ENCODE data around the gene CACNA1I. TPM values are rescaled to one million over a fixed set of nuclear protein-coding genes. Genes with fewer than 3 reads are reported as not detected.

The CACNA1I gene
- total RNA-seq, 1 experiment from 2014 or later, result 0.15 TPM

- POLR2A ChIA-PET, result no interaction called here
- Histone ChIP-seq H3K27ac (ENCODE audit: low read depth, low read length) (no peak overlapping the region), H3K9me3 (ENCODE audit: control insufficient read depth in 1 of 2, insufficient read depth in 1 of 2, low read depth in 1 of 2, low read length in 2 of 2) (peaks cover 0 to 3% of the 10 kb centered on the region in 2 experiments; a peak in 1 of 4 replicates), H4K20me1 (ENCODE audit: insufficient read depth) (no peaks in the 10 kb centered on the region), H3K36me3 (ENCODE audit: control insufficient read depth in 1 of 2, insufficient read depth in 2 of 2, low read length in 2 of 2) (no peaks in the 10 kb centered on the region), H3K79me2 (ENCODE audit: insufficient read depth, low read length) (no peaks in the 10 kb centered on the region), H2AFZ (ENCODE audit: low read depth, low read length, poor library complexity, severe bottlenecking) (no peak overlapping the region), H3K4me2 (ENCODE audit: low read length) (no peak overlapping the region), H3K4me1 (ENCODE audit: control insufficient read depth in 1 of 2, insufficient read depth in 2 of 2, low read length in 2 of 2) (peaks cover 0 to 8% of the 10 kb centered on the region in 2 experiments; a peak in 2 of 4 replicates), H3K9ac (ENCODE audit: low read length) (no peak overlapping the region), H3K4me3 (replicated peaks in 1 of 2; ENCODE audit: low read depth in 1 of 2, low read length in 2 of 2) (no peak overlapping the region), H3K9me2 (ENCODE audit: insufficient read depth) (no peaks in the 10 kb centered on the region), H3K27me3 (ENCODE audit: insufficient read depth, low read length) (peaks cover 10% of the 10 kb centered on the region; the same call in 1 of the 2 replicates)
- CTCF ChIA-PET, result interaction anchor here (1.0 to 1.4 kb wide), 6 partner anchors 13 to 479 kb away, joined by 3 to 11 read pairs (median 3); no protein-coding TSS in a partner anchor
- RAD21 ChIA-PET (ENCODE audit: low non-redundant PET in 1 of 2, low total read pairs in 2 of 2, uncharacterized antibody in 2 of 2, unreplicated experiment in 2 of 2), result interaction anchor here in 1 of 2 experiments (0.6 kb wide), 2 partner anchors 78 to 465 kb away, joined by 3 read pairs; no protein-coding TSS in a partner anchor
- ATAC-seq (no peak), DNase-seq (ENCODE audit: low read depth, low spot score) (no peak)
- intact Hi-C loops (cut with micrococcal nuclease), result no loop called here
- TF ChIP-seq SRF (IDR thresholded peaks at IDR 0.05; ENCODE audit: low read depth), result no peak
- no peak for TF ChIP-seq ZFX (IDR thresholded peaks at IDR 0.05)
- no peak for TF ChIP-seq YY1 (IDR thresholded peaks at IDR 0.05; ENCODE audit: extremely low read depth, insufficient replicate concordance, low read depth, low read length)
- TF ChIP-seq EZH2 (IDR thresholded peaks at IDR 0.05), result no peak
- no peak for TF ChIP-seq EGR1 (IDR thresholded peaks at IDR 0.05; ENCODE audit: low read depth)
- TF ChIP-seq CEBPB (IDR thresholded peaks at IDR 0.05; ENCODE audit: low read depth), result no peak
- no peak for TF ChIP-seq ZNF274 (IDR thresholded peaks at IDR 0.05; ENCODE audit: low read depth, low read length)
- TF ChIP-seq ELF1 (IDR thresholded peaks at IDR 0.05; ENCODE audit: borderline replicate concordance, low read depth), result no peak
- TF ChIP-seq, protein P1, sequence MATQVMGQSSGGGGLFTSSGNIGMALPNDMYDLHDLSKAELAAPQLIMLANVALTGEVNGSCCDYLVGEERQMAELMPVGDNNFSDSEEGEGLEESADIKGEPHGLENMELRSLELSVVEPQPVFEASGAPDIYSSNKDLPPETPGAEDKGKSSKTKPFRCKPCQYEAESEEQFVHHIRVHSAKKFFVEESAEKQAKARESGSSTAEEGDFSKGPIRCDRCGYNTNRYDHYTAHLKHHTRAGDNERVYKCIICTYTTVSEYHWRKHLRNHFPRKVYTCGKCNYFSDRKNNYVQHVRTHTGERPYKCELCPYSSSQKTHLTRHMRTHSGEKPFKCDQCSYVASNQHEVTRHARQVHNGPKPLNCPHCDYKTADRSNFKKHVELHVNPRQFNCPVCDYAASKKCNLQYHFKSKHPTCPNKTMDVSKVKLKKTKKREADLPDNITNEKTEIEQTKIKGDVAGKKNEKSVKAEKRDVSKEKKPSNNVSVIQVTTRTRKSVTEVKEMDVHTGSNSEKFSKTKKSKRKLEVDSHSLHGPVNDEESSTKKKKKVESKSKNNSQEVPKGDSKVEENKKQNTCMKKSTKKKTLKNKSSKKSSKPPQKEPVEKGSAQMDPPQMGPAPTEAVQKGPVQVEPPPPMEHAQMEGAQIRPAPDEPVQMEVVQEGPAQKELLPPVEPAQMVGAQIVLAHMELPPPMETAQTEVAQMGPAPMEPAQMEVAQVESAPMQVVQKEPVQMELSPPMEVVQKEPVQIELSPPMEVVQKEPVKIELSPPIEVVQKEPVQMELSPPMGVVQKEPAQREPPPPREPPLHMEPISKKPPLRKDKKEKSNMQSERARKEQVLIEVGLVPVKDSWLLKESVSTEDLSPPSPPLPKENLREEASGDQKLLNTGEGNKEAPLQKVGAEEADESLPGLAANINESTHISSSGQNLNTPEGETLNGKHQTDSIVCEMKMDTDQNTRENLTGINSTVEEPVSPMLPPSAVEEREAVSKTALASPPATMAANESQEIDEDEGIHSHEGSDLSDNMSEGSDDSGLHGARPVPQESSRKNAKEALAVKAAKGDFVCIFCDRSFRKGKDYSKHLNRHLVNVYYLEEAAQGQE (IDR thresholded peaks at IDR 0.05; ENCODE audit: low read depth), result no peak
- no peak for TF ChIP-seq TCF7L2 (IDR thresholded peaks at IDR 0.05; ENCODE audit: borderline replicate concordance, extremely low read depth, insufficient read depth, insufficient read length)
- no TSS peak for BruUV-seq (replicated peaks)
Measured at GRCh38 chr22:39560127-39560526, 10.4 kb upstream of the CACNA1I start.
